Osteoblast (primary cell): ENCODE results near the gene DDX46. TPM values are rescaled to one million over a fixed set of nuclear protein-coding genes. Genes with fewer than 3 reads are reported as not detected.
A peak's percentile ranks its signal among the peaks of the same experiment; 100 is the strongest.
"Not testable (repeated sequence)": the region's sequence is repeated elsewhere in the genome, so short reads cannot be mapped to it uniquely, and the experiment has no call there.

Source experiments
- DNase-seq: peaks from one replicate; pipeline ENCODE4 v3.0.0; 2011; ENCODE audit warnings: low spot score, mixed read lengths; ENCODE audit not compliant: insufficient read length; ENCODE audit errors: missing footprints
- H2AFZ ChIP-seq: 2 replicates; pipeline ENCODE4 v1.6.0; 2011; ENCODE audit warnings: mild to moderate bottlenecking, low read length
- H3K27ac ChIP-seq: 2 replicates; pipeline ENCODE4 v1.5.1; 2011; ENCODE audit warnings: mild to moderate bottlenecking, low read depth, low read length, moderate library complexity
- H3K27me3 ChIP-seq: 2 replicates; pipeline ENCODE4 v1.6.0; 2012; ENCODE audit warnings: mild to moderate bottlenecking, control low read depth, inconsistent platforms, low read length, moderate library complexity; ENCODE audit not compliant: insufficient read depth
- H3K36me3 ChIP-seq: 2 replicates; pipeline ENCODE4 v1.5.1; 2011; ENCODE audit warnings: mild to moderate bottlenecking, low read length, control low read depth, moderate library complexity; ENCODE audit not compliant: insufficient read depth
- H3K4me1 ChIP-seq: 2 replicates; pipeline ENCODE4 v1.5.1; 2011; ENCODE audit warnings: mild to moderate bottlenecking, low read length, control low read depth, moderate library complexity; ENCODE audit not compliant: insufficient read depth
- H3K4me2 ChIP-seq: 2 replicates; pipeline ENCODE4 v1.6.0; 2011; ENCODE audit warnings: mild to moderate bottlenecking, low read length; ENCODE audit not compliant: insufficient read depth
- H3K4me3 ChIP-seq: fragments of 200-600 bp; sonication (generic); 3 replicates; pipeline ENCODE4 v1.5.1; 2012; ENCODE audit warnings: mild to moderate bottlenecking, low read length, inconsistent platforms; ENCODE audit not compliant: insufficient read depth
- H3K79me2 ChIP-seq: 2 replicates; pipeline ENCODE4 v1.6.0; 2012; ENCODE audit warnings: mild to moderate bottlenecking, low read length, control low read depth, inconsistent platforms; ENCODE audit not compliant: insufficient read depth
- H3K9me3 ChIP-seq: 2 replicates; pipeline ENCODE4 v1.5.1; 2011; ENCODE audit warnings: low read depth, low read length, control low read depth
- H4K20me1 ChIP-seq: 2 replicates; pipeline ENCODE4 v1.6.0; 2012; ENCODE audit warnings: mild to moderate bottlenecking, low read length, control low read depth; ENCODE audit not compliant: insufficient read depth
- total RNA-seq: library from RNA; depleted of rRNA; stranded (reverse); fragments of >200 nt; gene quantifications from 2 replicates; pipeline ENCODE4 v1.2.3, GENCODE V29; 2012
- TF ChIP-seq, protein P1 (sequence below): IDR thresholded peaks from 2 replicates; pipeline ENCODE4 v1.5.1; 2011; ENCODE audit warnings: mild to moderate bottlenecking, low read depth, low read length, moderate library complexity; ENCODE audit errors: extremely low read depth

Gene DDX46
- total RNA-seq, 1 donor = 20.6 TPM

DNA sequence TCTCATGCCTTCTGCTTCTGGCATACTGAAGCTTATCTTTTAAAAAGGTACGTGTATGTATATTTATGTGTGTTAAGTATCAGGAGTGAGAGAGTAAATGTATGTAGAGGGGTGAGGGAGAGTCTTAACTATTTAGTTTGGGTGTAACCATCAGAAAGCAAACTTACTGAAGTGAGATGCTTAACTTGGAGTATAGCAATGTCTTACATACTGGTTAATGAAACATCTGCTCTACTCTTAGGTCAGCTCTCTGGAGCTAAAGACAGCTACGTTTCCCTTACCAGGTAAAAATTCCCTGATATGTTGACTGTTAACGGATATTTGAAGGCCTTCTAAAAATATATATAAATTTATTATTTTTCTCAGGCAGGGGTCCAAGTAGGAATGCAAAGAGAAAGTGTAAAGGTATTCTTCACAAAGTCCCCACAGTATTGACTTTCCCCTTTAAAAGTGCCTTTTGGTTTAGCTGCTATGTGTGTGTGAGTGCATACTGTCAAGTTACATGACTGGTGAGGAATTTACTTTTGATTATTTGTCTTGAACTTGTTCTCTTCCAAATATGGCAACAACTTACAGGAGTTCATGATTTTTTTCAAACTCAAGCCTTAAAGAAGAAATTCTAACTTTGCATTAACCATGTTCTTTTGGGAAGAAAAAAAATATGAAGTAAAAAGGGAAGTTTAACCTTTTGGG is 74.9 kb downstream of the DDX46 start:
- Histone ChIP-seq H3K27ac (no peak overlapping the region), H3K4me3 (no peak overlapping the region), H4K20me1 (no peaks in the 10 kb centered on the region), H3K4me2 (no peak overlapping the region), H3K79me2 (no peaks in the 10 kb centered on the region), H3K9me3 (no peaks in the 10 kb centered on the region), H3K36me3 (peaks cover 18% of the 10 kb centered on the region), H2AFZ (no peak overlapping the region), H3K4me1 (peaks cover 13% of the 10 kb centered on the region), H3K27me3 (no peaks in the 10 kb centered on the region)
- TF ChIP-seq, protein P1, sequence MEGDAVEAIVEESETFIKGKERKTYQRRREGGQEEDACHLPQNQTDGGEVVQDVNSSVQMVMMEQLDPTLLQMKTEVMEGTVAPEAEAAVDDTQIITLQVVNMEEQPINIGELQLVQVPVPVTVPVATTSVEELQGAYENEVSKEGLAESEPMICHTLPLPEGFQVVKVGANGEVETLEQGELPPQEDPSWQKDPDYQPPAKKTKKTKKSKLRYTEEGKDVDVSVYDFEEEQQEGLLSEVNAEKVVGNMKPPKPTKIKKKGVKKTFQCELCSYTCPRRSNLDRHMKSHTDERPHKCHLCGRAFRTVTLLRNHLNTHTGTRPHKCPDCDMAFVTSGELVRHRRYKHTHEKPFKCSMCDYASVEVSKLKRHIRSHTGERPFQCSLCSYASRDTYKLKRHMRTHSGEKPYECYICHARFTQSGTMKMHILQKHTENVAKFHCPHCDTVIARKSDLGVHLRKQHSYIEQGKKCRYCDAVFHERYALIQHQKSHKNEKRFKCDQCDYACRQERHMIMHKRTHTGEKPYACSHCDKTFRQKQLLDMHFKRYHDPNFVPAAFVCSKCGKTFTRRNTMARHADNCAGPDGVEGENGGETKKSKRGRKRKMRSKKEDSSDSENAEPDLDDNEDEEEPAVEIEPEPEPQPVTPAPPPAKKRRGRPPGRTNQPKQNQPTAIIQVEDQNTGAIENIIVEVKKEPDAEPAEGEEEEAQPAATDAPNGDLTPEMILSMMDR = no peak
- peak; percentile 42 for DNase-seq

DNA sequence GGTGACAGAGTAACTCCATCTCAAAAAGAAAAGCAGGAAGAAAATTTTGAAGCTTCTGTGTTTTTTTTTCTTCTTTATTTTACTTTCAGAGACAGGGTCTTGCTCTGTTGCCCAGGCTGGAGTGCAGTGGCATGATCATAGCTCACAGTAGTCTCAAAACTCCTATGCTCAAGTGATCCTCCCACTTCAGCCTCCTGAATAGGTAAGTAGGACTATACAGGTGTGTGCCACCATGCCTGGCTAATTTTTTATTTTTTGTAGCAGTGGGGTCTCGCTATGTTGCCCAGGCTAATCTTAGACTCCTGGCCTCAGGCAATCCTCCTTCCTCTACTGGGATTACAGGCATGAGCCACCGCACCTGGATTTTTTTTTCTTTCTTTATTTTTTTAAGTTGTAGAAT is 77.0 kb downstream of the DDX46 start:
- Histone ChIP-seq H4K20me1 (no peaks in the 10 kb centered on the region), H3K9me3 (no peaks in the 10 kb centered on the region), H3K4me1 (peaks cover 13% of the 10 kb centered on the region), H3K27me3 (no peaks in the 10 kb centered on the region), H3K4me2 (no peak overlapping the region), H3K27ac (no peak overlapping the region), H2AFZ (no peak overlapping the region), H3K4me3 (no peak overlapping the region), H3K36me3 (peaks cover 19% of the 10 kb centered on the region), H3K79me2 (no peaks in the 10 kb centered on the region)
- TF ChIP-seq, protein P1 = no peak
- DNase-seq = no peak

DNA sequence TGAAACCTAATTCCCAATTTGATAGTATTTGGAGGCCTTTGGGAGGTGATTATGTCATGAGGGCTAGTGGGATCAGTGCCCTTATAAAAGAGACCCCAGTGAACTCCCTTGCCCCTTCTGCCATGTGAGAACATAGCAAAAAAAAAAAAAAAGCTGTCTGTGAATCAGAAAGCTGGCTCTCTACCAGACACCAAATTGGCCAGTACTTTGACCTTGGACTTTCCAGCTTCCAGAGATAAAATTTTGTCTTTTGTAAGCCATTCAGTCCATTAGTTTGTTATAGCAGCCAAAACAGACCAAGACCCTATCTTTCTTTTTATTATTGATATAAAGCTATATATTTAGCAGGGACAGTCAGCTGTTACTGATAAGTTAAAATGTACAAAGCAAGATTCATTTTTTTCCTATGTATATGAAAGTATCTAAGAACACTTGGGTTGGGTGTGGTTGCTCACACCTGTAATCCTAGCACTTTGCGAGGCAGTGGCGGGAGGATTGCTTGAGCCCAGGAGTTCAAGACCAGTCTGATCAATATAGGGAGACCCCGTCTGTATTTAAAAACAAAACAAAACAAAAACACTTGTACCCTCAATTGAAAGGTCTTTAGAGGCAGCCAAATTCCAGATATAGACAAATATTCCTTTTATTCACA is 79.1 kb downstream of the DDX46 start:
- H3K36me3 ChIP-seq = peaks cover 19% of the 10 kb centered on the region

DNA sequence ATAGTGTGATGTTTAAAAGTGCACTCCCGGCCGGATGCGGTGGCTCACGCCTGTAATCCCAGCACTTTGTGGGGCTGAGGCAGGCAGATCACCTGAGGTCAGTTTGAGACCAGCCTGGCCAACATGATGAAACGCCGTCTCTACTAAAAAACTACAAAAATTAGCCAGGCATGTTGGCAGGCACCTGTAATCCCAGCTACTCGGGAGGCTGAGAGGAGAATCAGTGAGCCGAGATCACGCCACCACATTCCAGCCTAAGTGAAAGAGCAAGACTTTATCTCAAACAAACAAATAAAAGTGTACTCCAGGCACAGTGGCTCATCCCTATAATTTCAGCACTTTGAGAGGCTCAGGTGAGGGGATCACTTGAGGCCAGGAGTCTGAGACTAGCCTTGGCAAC is 79.8 kb downstream of the DDX46 start:
- H3K27ac ChIP-seq, H4K20me1 ChIP-seq, H3K4me3 ChIP-seq, H3K9me3 ChIP-seq, H3K27me3 ChIP-seq, H3K79me2 ChIP-seq, H3K4me2 ChIP-seq, H2AFZ ChIP-seq: not testable (repeated sequence)
- peak; percentile 22 for DNase-seq
- Histone ChIP-seq H3K36me3 (peaks cover 19% of the 10 kb centered on the region), H3K4me1 (peaks cover 27% of the 10 kb centered on the region)

More for the DNA sequence above, 79.1 kb downstream of the DDX46 start:
- no peaks in the 10 kb centered on the region for H3K79me2 ChIP-seq
- H3K27me3 ChIP-seq = no peaks in the 10 kb centered on the region
- no peaks in the 10 kb centered on the region for H3K9me3 ChIP-seq
- peak; percentile 64 for DNase-seq
- no peak overlapping the region for H3K4me2 ChIP-seq
- no peak overlapping the region for H3K4me3 ChIP-seq
- peaks cover 20% of the 10 kb centered on the region for H3K4me1 ChIP-seq
- TF ChIP-seq, protein P1 = no peak
- H3K27ac ChIP-seq = no peak overlapping the region
- no peaks in the 10 kb centered on the region for H4K20me1 ChIP-seq
- H2AFZ ChIP-seq = no peak overlapping the region
